Measurements from ENCODE around the gene LRRC41. TPM values are rescaled to one million over a fixed set of nuclear protein-coding genes. Genes with fewer than 3 reads are reported as not detected.

Gene LRRC41
- total and polyA plus RNA-seq, 4 donors = 22.0 to 58.4 (median 27.7) TPM

GRCh38 chr1:46298387-46298786 is 5.0 kb downstream of the LRRC41 start:
- H3K9ac ChIP-seq (ENCODE audit: low read depth in 1 of 2, low read length in 2 of 2) = no peak overlapping the region

GRCh38 chr1:46295306-46295705 is 8.1 kb downstream of the LRRC41 start:
- no peak for DNase-seq (ENCODE audit: low spot score)
- Histone ChIP-seq H3K27ac (ENCODE audit: low read depth in 1 of 2, low read length in 2 of 2) (no peak overlapping the region), H3K9ac (ENCODE audit: low read depth in 1 of 2, low read length in 2 of 2) (no peak overlapping the region), H3K27me3 (ENCODE audit: control insufficient read depth in 4 of 4, insufficient read depth in 4 of 4, low read length in 3 of 4) (no peaks in the 10 kb centered on the region), H3K4me1 (ENCODE audit: control insufficient read depth in 4 of 4, insufficient read depth in 4 of 4, low read length in 3 of 4) (peaks cover 0 to 2% (median 1%) of the 10 kb centered on the region in 4 donors), H3K4me3 (ENCODE audit: low read depth in 1 of 3, low read length in 3 of 3) (no peak overlapping the region), H3K9me3 (ENCODE audit: control insufficient read depth in 4 of 4, low read length in 3 of 4) (no peaks in the 10 kb centered on the region), H3K36me3 (ENCODE audit: control insufficient read depth in 4 of 4, insufficient read depth in 3 of 4, low read depth in 1 of 4, low read length in 3 of 4) (peaks cover 10 to 35% (median 23%) of the 10 kb centered on the region in 4 donors)
- 95% methylated on average over 2 of the region's 2 CpGs for WGBS
- TF ChIP-seq HNF4G (IDR thresholded peaks at IDR 0.05) = no peak
- no peak for TF ChIP-seq JUND (IDR thresholded peaks at IDR 0.05)
- no peak for TF ChIP-seq MAX (IDR thresholded peaks at IDR 0.05)
- TF ChIP-seq CTCF (IDR thresholded peaks at IDR 0.05; ENCODE audit: low read depth, low read length, missing input control) = no peak
- no peak for TF ChIP-seq RXRA (IDR thresholded peaks at IDR 0.05)
- TF ChIP-seq REST (IDR thresholded peaks at IDR 0.05) = no peak

More at GRCh38 chr1:46298387-46298786, 5.0 kb downstream of the LRRC41 start:
- no peak for DNase-seq (ENCODE audit: low spot score)
- TF ChIP-seq MAX (IDR thresholded peaks at IDR 0.05) (no peak), JUND (IDR thresholded peaks at IDR 0.05) (no peak), HNF4G (IDR thresholded peaks at IDR 0.05) (no peak), YY1 (IDR thresholded peaks at IDR 0.05) (no peak), FOXA1 (IDR thresholded peaks at IDR 0.05) (no peak), RXRA (IDR thresholded peaks at IDR 0.05) (no peak), CTCF (IDR thresholded peaks at IDR 0.05; ENCODE audit: low read depth, low read length, missing input control) (no peak), RAD21 (IDR thresholded peaks at IDR 0.05) (no peak), FOXA2 (IDR thresholded peaks at IDR 0.05) (no peak), SP1 (IDR thresholded peaks at IDR 0.05) (no peak), TAF1 (conservative IDR thresholded peaks at IDR 0.05) (no peak), ZBTB33 (IDR thresholded peaks at IDR 0.05) (no peak), EGR1 (IDR thresholded peaks at IDR 0.05; ENCODE audit: low read depth in 2 of 2) (no peak), NR2F2 (IDR thresholded peaks at IDR 0.05) (no peak), ATF3 (IDR thresholded peaks at IDR 0.05) (no peak)
- Histone ChIP-seq H3K36me3 (ENCODE audit: control insufficient read depth in 4 of 4, insufficient read depth in 3 of 4, low read depth in 1 of 4, low read length in 3 of 4) (peaks cover 10 to 35% (median 22%) of the 10 kb centered on the region in 4 donors), H3K27ac (ENCODE audit: low read depth in 1 of 2, low read length in 2 of 2) (no peak overlapping the region), H3K4me3 (ENCODE audit: low read depth in 1 of 3, low read length in 3 of 3) (no peak overlapping the region), H3K9me3 (ENCODE audit: control insufficient read depth in 4 of 4, low read length in 3 of 4) (no peaks in the 10 kb centered on the region), H3K27me3 (ENCODE audit: control insufficient read depth in 4 of 4, insufficient read depth in 4 of 4, low read length in 3 of 4) (no peaks in the 10 kb centered on the region), H3K4me1 (ENCODE audit: control insufficient read depth in 4 of 4, insufficient read depth in 4 of 4, low read length in 3 of 4) (peaks cover 2 to 17% (median 13%) of the 10 kb centered on the region in 4 donors)

Data from liver (tissue), 9 donors.